HG02759 (cell line): ENCODE measurements around the gene LGALS12.

Experiments used
- ATAC-seq: cut with Tn5 transposase; IDR thresholded peaks from one replicate; pipeline ENCODE4 v1.9.1; 2021; ENCODE audit warnings: mild to moderate bottlenecking, moderate library complexity; ENCODE audit not compliant: unreplicated experiment

The LGALS12 gene

GRCh38 chr11:63505857-63506528, at the start of gene LGALS12:
Gene LGALS12, plus strand, starts transcription at chr11:63506084. Its CDS starts 375 bp downstream, at chr11:63506459.
- no peak for ATAC-seq

GRCh38 chr11:63459586-63459985, 46.3 kb upstream of the LGALS12 start:
- no peak for ATAC-seq

GRCh38 chr11:63462137-63462536, 43.7 kb upstream of the LGALS12 start:
- no peak for ATAC-seq

- no peak for ATAC-seq
Measured at GRCh38 chr11:63470311-63470710, 35.6 kb upstream of the LGALS12 start.

GRCh38 chr11:63472372-63472771, 33.5 kb upstream of the LGALS12 start:
- no peak for ATAC-seq

GRCh38 chr11:63476618-63477017, 29.3 kb upstream of the LGALS12 start:
- ATAC-seq = no peak

GRCh38 chr11:63478896-63479295, 27.0 kb upstream of the LGALS12 start:
- ATAC-seq = no peak

GRCh38 chr11:63480039-63480438, 25.8 kb upstream of the LGALS12 start:
- ATAC-seq = no peak

GRCh38 chr11:63485777-63486176, 20.1 kb upstream of the LGALS12 start:
- no peak for ATAC-seq

- no peak for ATAC-seq
Measured at GRCh38 chr11:63488789-63489188, 17.1 kb upstream of the LGALS12 start.

GRCh38 chr11:63489879-63490278, 16.0 kb upstream of the LGALS12 start:
- ATAC-seq = no peak

- no peak for ATAC-seq
Measured at GRCh38 chr11:63490551-63491239, 15.2 kb upstream of the LGALS12 start, which contains the start of gene PLAAT5. Gene PLAAT5, minus strand, starts transcription at chr11:63491167. Its CDS starts 133 bp downstream, at chr11:63491034.

GRCh38 chr11:63491240-63491587, 14.7 kb upstream of the LGALS12 start:
- ATAC-seq = no peak

GRCh38 chr11:63491636-63492372, 14.1 kb upstream of the LGALS12 start:
- ATAC-seq = no peak

GRCh38 chr11:63492441-63492840, 13.4 kb upstream of the LGALS12 start:
- no peak for ATAC-seq

GRCh38 chr11:63493127-63493526, 12.8 kb upstream of the LGALS12 start:
- no peak for ATAC-seq

GRCh38 chr11:63494975-63495374, 10.9 kb upstream of the LGALS12 start:
- ATAC-seq = no peak

GRCh38 chr11:63499874-63500273, 6.0 kb upstream of the LGALS12 start:
- no peak for ATAC-seq

- no peak for ATAC-seq
Measured at GRCh38 chr11:63501236-63501635, 4.6 kb upstream of the LGALS12 start.

GRCh38 chr11:63502252-63502820, 3.5 kb upstream of the LGALS12 start:
- no peak for ATAC-seq

- ATAC-seq = no peak
Measured at GRCh38 chr11:63503492-63503891, 2.4 kb upstream of the LGALS12 start.
